ENCODE results near the gene NEUROD2. TPM values are rescaled to one million over a fixed set of nuclear protein-coding genes. Genes with fewer than 3 reads are reported as not detected.
A peak's percentile ranks its signal among the peaks of the same experiment; 100 is the strongest.

The NEUROD2 gene
- polyA plus RNA-seq, 1 donor from 2014 or later, result not detected

DNA sequence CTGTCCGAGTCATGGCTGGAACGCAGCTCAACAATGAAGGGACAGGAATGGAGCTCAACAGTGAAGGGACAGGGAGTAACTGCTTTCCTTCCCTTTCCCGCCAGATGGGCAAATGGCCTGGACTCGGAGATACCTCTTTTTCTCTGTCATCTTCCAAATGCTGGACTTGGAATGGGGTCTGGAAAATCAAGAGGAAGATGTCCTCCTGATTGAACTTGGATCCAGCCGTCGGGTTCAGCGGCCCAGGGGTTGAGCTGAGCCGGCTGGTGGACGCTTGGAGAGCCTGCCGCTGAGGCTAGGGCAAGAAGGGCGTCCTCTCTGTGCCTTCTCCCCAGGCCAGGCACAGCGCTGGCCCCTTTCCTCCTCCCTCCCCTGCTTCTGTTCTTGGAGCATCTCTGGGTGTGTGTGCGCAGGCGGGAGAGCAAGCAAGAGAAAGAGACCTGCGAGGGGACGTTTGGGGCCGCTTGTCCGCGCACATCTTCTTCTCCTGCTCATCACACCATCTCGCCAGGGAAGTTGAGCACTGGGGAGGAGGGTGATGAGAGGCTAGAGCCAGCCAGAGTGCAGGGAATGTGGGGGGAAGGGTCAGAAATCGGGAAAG, 6.6 kb downstream of the NEUROD2 start:
- Histone ChIP-seq H3K9me2 (ENCODE audit: insufficient read depth, low read length) (no peaks in the 10 kb centered on the region), H4K20me1 (ENCODE audit: insufficient read depth) (peaks cover 2% of the 10 kb centered on the region), H3K9me3 (ENCODE audit: low read length) (no peaks in the 10 kb centered on the region), H3K4me2 (ENCODE audit: low read length) (no peak overlapping the region), H3K79me2 (replicated peaks; ENCODE audit: insufficient read depth, low read length) (no peaks in the 10 kb centered on the region), H3K36me3 (ENCODE audit: insufficient read depth, low read length) (no peaks in the 10 kb centered on the region), H3K4me3 (ENCODE audit: low read length) (no peak overlapping the region), H2AFZ (ENCODE audit: low read depth, low read length) (no peak overlapping the region), H3K9ac (ENCODE audit: low read length) (no peak overlapping the region), H3K27me3 (ENCODE audit: insufficient read depth, low read depth, low read length) (peaks cover 100% of the 10 kb centered on the region), H3K27ac (ENCODE audit: low read length) (no peak overlapping the region), H3F3A (ENCODE audit: insufficient read depth, low read length, poor library complexity, severe bottlenecking) (no peaks in the 10 kb centered on the region)
- TF ChIP-seq REST (IDR thresholded peaks at IDR 0.05; ENCODE audit: borderline replicate concordance) (no peak), EZH2 (IDR thresholded peaks at IDR 0.05; ENCODE audit: borderline replicate concordance, insufficient read depth, low read length, poor library complexity, severe bottlenecking) (no peak), TAF1 (IDR thresholded peaks at IDR 0.05; ENCODE audit: low read depth) (no peak)

DNA sequence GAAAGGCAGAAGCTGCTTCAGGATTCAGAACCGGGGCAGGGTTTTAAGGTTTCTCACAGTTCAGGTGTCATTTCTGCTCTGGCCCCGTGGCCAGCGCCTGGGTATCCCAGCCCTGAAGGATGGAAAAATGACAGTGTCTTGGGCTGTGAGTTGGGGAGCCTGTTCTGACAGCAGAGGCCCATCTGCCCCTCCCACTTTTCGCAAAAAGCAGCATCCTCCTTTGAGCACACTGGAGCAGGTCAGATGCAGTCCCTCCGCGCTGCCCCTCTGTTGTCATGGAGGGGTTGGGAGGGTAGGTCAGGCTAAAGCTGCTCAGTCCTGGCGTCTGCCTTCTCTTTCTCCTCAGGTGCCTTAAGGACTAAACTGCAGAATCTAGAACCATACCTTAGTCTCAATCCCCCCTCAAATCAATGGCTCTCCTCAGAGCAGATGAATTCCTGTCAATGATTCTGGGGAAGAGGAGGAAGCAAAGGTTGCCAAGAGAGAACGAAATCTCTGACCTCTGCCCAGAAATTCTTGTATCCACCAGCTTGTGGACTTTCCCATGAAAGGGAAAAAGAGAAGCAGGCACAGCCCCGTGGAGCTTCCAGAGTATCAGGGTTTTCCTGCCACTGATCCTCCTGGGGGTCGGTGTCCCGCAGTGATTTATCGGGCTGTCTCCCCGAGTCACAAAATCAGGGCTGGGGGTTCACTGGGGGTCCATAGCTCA, 7.3 kb downstream of the NEUROD2 start:
- Histone ChIP-seq H3K27me3 (ENCODE audit: insufficient read depth, low read depth, low read length) (peaks cover 100% of the 10 kb centered on the region), H3F3A (ENCODE audit: insufficient read depth, low read length, poor library complexity, severe bottlenecking) (no peaks in the 10 kb centered on the region), H3K4me2 (ENCODE audit: low read length) (no peak overlapping the region), H3K36me3 (ENCODE audit: insufficient read depth, low read length) (no peaks in the 10 kb centered on the region), H3K9me3 (ENCODE audit: low read length) (no peaks in the 10 kb centered on the region), H3K79me2 (replicated peaks; ENCODE audit: insufficient read depth, low read length) (no peaks in the 10 kb centered on the region), H4K20me1 (ENCODE audit: insufficient read depth) (no peaks in the 10 kb centered on the region), H3K4me3 (ENCODE audit: low read length) (no peak overlapping the region), H3K9ac (ENCODE audit: low read length) (no peak overlapping the region), H3K9me2 (ENCODE audit: insufficient read depth, low read length) (no peaks in the 10 kb centered on the region), H2AFZ (ENCODE audit: low read depth, low read length) (no peak overlapping the region), H3K27ac (ENCODE audit: low read length) (no peak overlapping the region)
- TF ChIP-seq POLR2AphosphoS5 (IDR thresholded peaks at IDR 0.05) (no peak), EZH2 (IDR thresholded peaks at IDR 0.05; ENCODE audit: borderline replicate concordance, insufficient read depth, low read length, poor library complexity, severe bottlenecking) (peak; percentile 70), CTCF (IDR thresholded peaks at IDR 0.05; ENCODE audit: poor library complexity, severe bottlenecking) (no peak), TAF1 (IDR thresholded peaks at IDR 0.05; ENCODE audit: low read depth) (no peak)

DNA sequence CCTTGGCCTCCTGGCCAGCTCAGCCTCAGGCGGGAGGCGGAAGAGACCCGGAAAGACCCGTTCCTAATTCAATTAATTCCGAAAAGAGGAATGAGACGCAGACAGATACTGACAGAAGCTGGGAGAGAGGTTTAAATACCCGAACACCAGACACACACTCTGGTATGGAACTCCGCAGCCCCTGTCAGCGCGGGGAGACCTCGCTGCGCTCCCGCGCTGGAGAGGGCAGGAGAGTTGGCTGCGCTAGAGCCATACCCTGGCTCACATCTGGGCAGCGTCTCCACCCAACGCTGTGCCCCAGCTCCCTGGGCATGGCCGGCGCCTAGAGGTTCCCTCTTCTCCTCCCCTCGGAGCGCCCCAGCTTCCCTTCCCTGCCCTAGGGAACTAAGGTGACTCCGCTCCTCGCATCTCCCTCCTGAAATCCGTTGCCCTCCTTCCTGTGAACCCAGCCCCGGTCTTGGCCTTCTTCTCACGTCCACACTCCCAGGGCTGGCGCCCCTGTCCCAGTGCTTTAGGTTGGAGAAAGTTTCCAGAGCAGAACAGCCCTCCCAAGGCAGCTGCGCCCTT, 8.0 kb downstream of the NEUROD2 start:
- Histone ChIP-seq H3K79me2 (replicated peaks; ENCODE audit: insufficient read depth, low read length) (no peaks in the 10 kb centered on the region), H3F3A (ENCODE audit: insufficient read depth, low read length, poor library complexity, severe bottlenecking) (no peaks in the 10 kb centered on the region), H2AFZ (ENCODE audit: low read depth, low read length) (no peak overlapping the region), H3K9ac (ENCODE audit: low read length) (no peak overlapping the region), H3K36me3 (ENCODE audit: insufficient read depth, low read length) (no peaks in the 10 kb centered on the region), H3K27me3 (ENCODE audit: insufficient read depth, low read depth, low read length) (peaks cover 100% of the 10 kb centered on the region), H3K4me3 (ENCODE audit: low read length) (no peak overlapping the region), H4K20me1 (ENCODE audit: insufficient read depth) (no peaks in the 10 kb centered on the region), H3K9me2 (ENCODE audit: insufficient read depth, low read length) (no peaks in the 10 kb centered on the region), H3K4me2 (ENCODE audit: low read length) (no peak overlapping the region), H3K27ac (ENCODE audit: low read length) (no peak overlapping the region), H3K9me3 (ENCODE audit: low read length) (no peaks in the 10 kb centered on the region)
- TF ChIP-seq RAD21 (conservative IDR thresholded peaks at IDR 0.05), result no peak
- peak; percentile 69 for TF ChIP-seq EZH2 (IDR thresholded peaks at IDR 0.05; ENCODE audit: borderline replicate concordance, insufficient read depth, low read length, poor library complexity, severe bottlenecking)

Measured in neural cell (in vitro differentiated cells).